Measurements from ENCODE around the gene CNST. TPM values are rescaled to one million over a fixed set of nuclear protein-coding genes. Genes with fewer than 3 reads are reported as not detected.

Gene CNST
- polyA plus RNA-seq, 1 donor (not counting 4 experiments of a cell fraction or from before 2014, with no cell fraction given) = 9.8 TPM

Small RNAs within 50 kb of the gene (small RNA-seq; reads per million reads assigned to genes)
- gene AL356583.2 (ENCODE audit: insufficient read length in 3 of 3, low read depth in 3 of 3, low replicate concordance in 1 of 3) (0 reads per million in 3 experiments), gene AL591623.2 (ENCODE audit: insufficient read length in 3 of 3, low read depth in 3 of 3, low replicate concordance in 1 of 3) (0 reads per million in 3 experiments)

Other genes with a start within 250 kb of the CNST start
- gene SMYD3, start 59.2 kb upstream of the CNST start, polyA plus RNA-seq = 23.0 to 31.0 TPM (median 29.3 TPM) in 3 replicates
- gene TFB2M, start 195 bp upstream of the CNST start, polyA plus RNA-seq = 13.4 to 28.6 TPM (median 17.7 TPM) in 3 replicates
- 2.8 to 4.3 TPM (median 3.2 TPM) in 3 replicates for gene SCCPDH, start 158.0 kb downstream of the CNST start, polyA plus RNA-seq